Measurements from ENCODE around the gene ALAD. TPM values are rescaled to one million over a fixed set of nuclear protein-coding genes. Genes with fewer than 3 reads are reported as not detected.

Gene ALAD
- total and polyA plus RNA-seq, 9 of the 15 experiments (the other 6 are each of a cell fraction or from before 2014, with no cell fraction given): 1.3 to 12.7 (median 6.8) TPM

DNA sequence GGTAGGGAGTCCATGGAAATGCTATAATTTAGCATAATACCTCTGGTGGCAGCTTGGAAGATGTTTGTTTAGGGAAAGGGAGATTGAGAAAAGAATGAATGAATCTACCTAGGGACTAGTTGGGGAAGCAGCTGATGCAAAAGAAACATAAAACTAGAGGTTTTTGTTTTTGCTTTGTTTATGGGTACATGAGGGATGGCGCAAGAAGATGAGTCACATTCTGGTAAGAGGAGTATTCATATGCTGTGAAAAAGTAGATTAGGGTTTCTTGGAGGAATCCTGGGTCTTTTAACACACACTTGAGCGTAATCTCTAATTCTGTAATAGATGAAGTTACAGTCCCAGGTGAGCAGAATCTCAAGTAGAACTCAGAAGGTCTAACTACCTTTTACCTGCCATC, 26.5 kb upstream of the ALAD start (continued):
- no peak for TF ChIP-seq CBX8 (IDR thresholded peaks at IDR 0.05; ENCODE audit: borderline replicate concordance, extremely low read depth, low read depth, low read length, poor library complexity, severe bottlenecking)

DNA sequence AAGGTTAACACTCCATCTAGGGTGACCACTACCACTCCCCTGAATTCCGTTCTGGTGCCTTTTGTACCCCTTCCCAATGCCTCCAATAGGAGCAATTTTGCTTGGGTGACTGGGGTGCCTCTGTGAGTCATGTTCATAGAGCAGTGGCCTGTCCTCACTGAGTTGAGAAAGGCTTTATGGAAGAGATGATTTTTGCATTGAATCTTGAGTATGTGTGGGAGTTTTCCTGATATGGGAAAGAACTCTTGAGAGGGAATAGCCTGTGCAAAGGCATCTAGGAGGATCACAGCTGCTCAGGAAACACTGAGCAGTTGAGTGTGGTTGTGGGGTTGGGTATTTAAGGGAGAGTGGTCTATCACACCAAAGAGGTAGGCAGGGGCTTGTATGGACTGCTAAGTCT, 25.6 kb upstream of the ALAD start:
- no peak for TF ChIP-seq ILF3 (IDR thresholded peaks at IDR 0.05; ENCODE audit: borderline replicate concordance)
- no peak for TF ChIP-seq BHLHE40 (IDR thresholded peaks at IDR 0.05; ENCODE audit: low read length)
- TF ChIP-seq TEAD1 (CRISPR knock-in tag; IDR thresholded peaks at IDR 0.05): no peak
- TF ChIP-seq, protein P1, sequence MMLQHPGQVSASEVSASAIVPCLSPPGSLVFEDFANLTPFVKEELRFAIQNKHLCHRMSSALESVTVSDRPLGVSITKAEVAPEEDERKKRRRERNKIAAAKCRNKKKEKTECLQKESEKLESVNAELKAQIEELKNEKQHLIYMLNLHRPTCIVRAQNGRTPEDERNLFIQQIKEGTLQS (IDR thresholded peaks at IDR 0.05): no peak
- TF ChIP-seq, protein P1 (CRISPR knock-in tag; conservative IDR thresholded peaks at IDR 0.05): no peak
- no peak for TF ChIP-seq CTBP1 (IDR thresholded peaks at IDR 0.05; ENCODE audit: borderline replicate concordance)
- no peak for TF ChIP-seq U2AF2 (optimal IDR thresholded peaks at IDR 0.05; ENCODE audit: low read depth, low read length)
- TF ChIP-seq KDM2B (CRISPR knock-in tag; IDR thresholded peaks at IDR 0.05): no peak
- TF ChIP-seq ELF4 (CRISPR knock-in tag; IDR thresholded peaks at IDR 0.05): no peak
- no peak for TF ChIP-seq HOXB6 (CRISPR knock-in tag; IDR thresholded peaks at IDR 0.05; ENCODE audit: borderline replicate concordance)
- no peak for TF ChIP-seq POLR2H (tag; IDR thresholded peaks at IDR 0.05; ENCODE audit: low read depth)
- TF ChIP-seq BRD9 (IDR thresholded peaks at IDR 0.05; ENCODE audit: low read depth, partially characterized antibody): no peak
- no peak for TF ChIP-seq E2F8 (IDR thresholded peaks at IDR 0.05; ENCODE audit: low read depth, partially characterized antibody)
- TF ChIP-seq CBX3 (IDR thresholded peaks at IDR 0.05; ENCODE audit: borderline replicate concordance in 1 of 2, low read length in 2 of 2): no peak
- no peak for TF ChIP-seq ZBTB34 (CRISPR knock-in tag; IDR thresholded peaks at IDR 0.05)
- 0% methylated on average over 1 of the region's 1 CpG for WGBS (ENCODE audit: insufficient coverage, low coverage, missing lambda C conversion rate)
- CTCF ChIA-PET (ENCODE audit: low intra/inter-chr PET ratio): no interaction called here
- H3K36me3 ChIP-seq (ENCODE audit: control insufficient read depth, insufficient read depth, low read length): no peaks in the 10 kb centered on the region
- H3K4me1 ChIP-seq (replicated peaks in 1 of 2; ENCODE audit: control insufficient read depth in 2 of 2, insufficient read depth in 2 of 2, low read length in 2 of 2): no peaks in the 10 kb centered on the region
- H3K79me2 ChIP-seq (ENCODE audit: control insufficient read depth, insufficient read depth, low read length): no peaks in the 10 kb centered on the region
- no peaks in the 10 kb centered on the region for H4K20me1 ChIP-seq (replicated peaks; ENCODE audit: control insufficient read depth, insufficient read depth, low read length)
- in situ Hi-C loops (cut with MboI): no loop called here
- POLR2A ChIA-PET: interaction anchor here (1.7 kb wide), 1 partner anchor 17 kb away, joined by 7 read pairs; the partner anchor contains the start of genes C9orf43 and POLE3
- H3K9me3 ChIP-seq (replicated peaks; ENCODE audit: control insufficient read depth, insufficient read depth, low read depth, low read length): no peaks in the 10 kb centered on the region
- H3K4me2 ChIP-seq (ENCODE audit: insufficient read depth, low read length): no peak overlapping the region
- ATAC-seq (no peak), DNase-seq (ENCODE audit: extremely low read depth in 1 of 4, low spot score in 3 of 4) (no peak), FAIRE-seq (no peak)
- no peak overlapping the region for H3K9ac ChIP-seq (ENCODE audit: insufficient read depth in 1 of 2, low read depth in 2 of 2, low read length in 2 of 2)
- no peaks in the 10 kb centered on the region for H3K9me1 ChIP-seq (ENCODE audit: control insufficient read depth, insufficient read depth, low read length)
- BruUV-seq (replicated peaks): no TSS peak
- no peak overlapping the region for H3K27ac ChIP-seq (ENCODE audit: extremely low read depth, low read depth, low read length)
- H2AFZ ChIP-seq (ENCODE audit: low read depth, low read length): no peak overlapping the region
- intact Hi-C loops (cut with micrococcal nuclease): no loop called here
- peaks cover 10 to 17% of the 10 kb centered on the region in 2 experiments; a peak in 3 of 5 replicates for H3K27me3 ChIP-seq (ENCODE audit: control insufficient read depth in 2 of 2, insufficient read depth in 2 of 2, low read length in 2 of 2)
- no peak overlapping the region for H3K4me3 ChIP-seq
